Mesenchymal stem cell (in vitro differentiated cells and primary cell): Measurements from ENCODE around the gene ZSCAN21.

Source experiments
- DNase-seq: peaks from one replicate; pipeline ENCODE4 v3.0.0-alpha.2; 2013
- H2AFZ ChIP-seq: one replicate; pipeline ENCODE4 v1.6.1; 2013; ENCODE audit warnings: low read depth, mild to moderate bottlenecking, control low read depth, inconsistent platforms, low read length, moderate library complexity
- H2AK5ac ChIP-seq: 2 replicates; pipeline ENCODE4 v1.6.1; 2013; ENCODE audit warnings: low read length, moderate library complexity, mild to moderate bottlenecking, inconsistent platforms; ENCODE audit not compliant: severe bottlenecking
- H2BK120ac ChIP-seq: one replicate; pipeline ENCODE4 v1.6.1; 2013; ENCODE audit warnings: low read depth, mild to moderate bottlenecking, inconsistent platforms, low read length, moderate library complexity
- H2BK12ac ChIP-seq, 2 experiments: one replicate each; pipeline ENCODE4 v1.6.1; 2013; ENCODE audit warnings: inconsistent platforms in 2 of 2, low read length in 2 of 2, mild to moderate bottlenecking in 2 of 2, moderate library complexity in 2 of 2, control low read depth in 1 of 2
- H2BK15ac ChIP-seq: one replicate; pipeline ENCODE4 v1.6.1; 2013; ENCODE audit warnings: mild to moderate bottlenecking, low read depth, inconsistent platforms; ENCODE audit not compliant: poor library complexity, severe bottlenecking
- H2BK5ac ChIP-seq: 2 replicates; pipeline ENCODE4 v1.6.1; 2013; ENCODE audit warnings: low read depth, mild to moderate bottlenecking, low read length, control low read depth, inconsistent platforms; ENCODE audit not compliant: poor library complexity, severe bottlenecking
- H3K14ac ChIP-seq, 2 experiments: one replicate each; pipeline ENCODE4 v1.6.1; 2013; ENCODE audit warnings: inconsistent platforms in 2 of 2, low read length in 2 of 2, control low read depth in 1 of 2, mild to moderate bottlenecking in 1 of 2, moderate library complexity in 1 of 2
- H3K18ac ChIP-seq, 2 experiments: one replicate each; pipeline ENCODE4 v1.6.1; 2013; ENCODE audit warnings: inconsistent platforms in 2 of 2, low read length in 2 of 2, control low read depth in 1 of 2, low read depth in 1 of 2, mild to moderate bottlenecking in 1 of 2
- H3K23ac ChIP-seq, 2 experiments: one replicate each; pipeline ENCODE4 v1.6.1; 2013; ENCODE audit warnings: inconsistent platforms in 2 of 2, low read length in 2 of 2, mild to moderate bottlenecking in 2 of 2, moderate library complexity in 2 of 2, control low read depth in 1 of 2
- H3K27ac ChIP-seq: 2 replicates; pipeline ENCODE4 v1.5.1; 2013; ENCODE audit warnings: mild to moderate bottlenecking, moderate library complexity, low read length, control low read depth, inconsistent platforms; ENCODE audit not compliant: poor library complexity, severe bottlenecking
- H3K27me3 ChIP-seq, 2 experiments: 2 replicates each; pipeline versions ENCODE4 v1.6.1 to v1.7.0; 2013; ENCODE audit warnings: low read length in 2 of 2, mild to moderate bottlenecking in 2 of 2, moderate library complexity in 2 of 2, control low read depth in 1 of 2, inconsistent platforms in 1 of 2; ENCODE audit not compliant: control insufficient read depth in 1 of 2, insufficient read depth in 1 of 2
- H3K36me3 ChIP-seq, 2 experiments: 2 replicates each; pipeline versions ENCODE4 v1.6.1 to v1.7.0; 2013; ENCODE audit warnings: low read length in 2 of 2, control low read depth in 1 of 2, inconsistent platforms in 1 of 2, low read depth in 1 of 2, mild to moderate bottlenecking in 1 of 2; ENCODE audit not compliant: insufficient read depth in 2 of 2, control insufficient read depth in 1 of 2
- H3K4ac ChIP-seq, 2 experiments: one replicate each; pipeline ENCODE4 v1.6.1; 2013; ENCODE audit warnings: inconsistent platforms in 2 of 2, low read length in 2 of 2, mild to moderate bottlenecking in 2 of 2, moderate library complexity in 2 of 2, control low read depth in 1 of 2, low read depth in 1 of 2
- H3K4me1 ChIP-seq: 2 replicates; pipeline ENCODE4 v1.6.1; 2013; ENCODE audit warnings: low read depth, low read length, control low read depth; ENCODE audit not compliant: control insufficient read depth, insufficient read depth
- H3K4me2 ChIP-seq: 2 replicates; pipeline ENCODE4 v1.6.1; 2013; ENCODE audit warnings: low read length, mild to moderate bottlenecking, inconsistent platforms; ENCODE audit not compliant: poor library complexity, severe bottlenecking
- H3K4me3 ChIP-seq, 2 experiments: 2 replicates each; pipeline versions ENCODE4 v1.5.1 to v1.7.0; 2013; ENCODE audit warnings: low read length in 2 of 2, mild to moderate bottlenecking in 2 of 2, control low read depth in 1 of 2, low read depth in 1 of 2; ENCODE audit not compliant: insufficient read depth in 1 of 2
- H3K79me1 ChIP-seq: replicated peaks from 2 replicates; pipeline ENCODE4 v1.6.1; 2013; ENCODE audit warnings: mild to moderate bottlenecking, control low read depth, low read length, inconsistent platforms; ENCODE audit not compliant: poor library complexity, severe bottlenecking
- H3K9ac ChIP-seq: 2 replicates; pipeline ENCODE4 v1.7.0; 2013; ENCODE audit warnings: mild to moderate bottlenecking, low read length, moderate library complexity
- H3K9me3 ChIP-seq: 2 replicates; pipeline ENCODE4 v1.7.0; 2013; ENCODE audit warnings: mild to moderate bottlenecking, low read length; ENCODE audit not compliant: control insufficient read depth
- H4K8ac ChIP-seq: one replicate; pipeline ENCODE4 v1.6.1; 2013; ENCODE audit warnings: inconsistent platforms, mild to moderate bottlenecking, low read length, moderate library complexity
- H4K91ac ChIP-seq: one replicate; pipeline ENCODE4 v1.6.1; 2013; ENCODE audit warnings: mild to moderate bottlenecking, low read length, inconsistent platforms
- WGBS: methylation state at CpG from one replicate; pipeline ENCODE4 v1.1.7; 2013; ENCODE audit warnings: mixed read lengths; 5-methylcytosine and 5-hydroxymethylcytosine counted together

Gene ZSCAN21

DNA sequence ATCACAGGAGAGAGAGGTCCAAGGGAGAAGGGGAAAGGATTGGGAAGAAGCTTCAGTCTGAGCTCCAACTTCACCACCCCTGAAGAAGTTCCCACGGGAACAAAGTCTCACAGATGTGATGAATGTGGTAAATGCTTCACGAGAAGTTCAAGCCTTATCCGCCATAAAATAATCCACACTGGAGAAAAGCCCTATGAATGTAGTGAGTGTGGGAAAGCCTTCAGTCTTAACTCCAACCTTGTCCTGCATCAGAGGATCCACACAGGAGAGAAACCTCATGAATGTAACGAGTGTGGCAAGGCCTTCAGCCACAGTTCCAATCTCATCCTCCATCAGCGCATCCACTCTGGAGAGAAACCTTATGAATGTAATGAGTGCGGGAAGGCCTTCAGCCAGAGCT is 16.0 kb upstream of the ZSCAN21 start:
- H3K27me3 ChIP-seq: no peaks in the 10 kb centered on the region
- no peaks in the 10 kb centered on the region for H3K4me1 ChIP-seq
- H3K4ac ChIP-seq: no peak overlapping the region
- no peak overlapping the region for H3K14ac ChIP-seq
- no peak overlapping the region for H3K4me2 ChIP-seq
- H3K4me3 ChIP-seq: no peak overlapping the region
- H3K23ac ChIP-seq: no peak overlapping the region
- 98% methylated on average over 5 of the region's 6 CpGs for WGBS
- no peak overlapping the region for H2AK5ac ChIP-seq
- H3K18ac ChIP-seq: no peak overlapping the region
- no peak for DNase-seq
- peaks cover 43 to 91% of the 10 kb centered on the region in 2 experiments for H3K36me3 ChIP-seq
- H4K8ac ChIP-seq: no peak overlapping the region
- no peak overlapping the region for H4K91ac ChIP-seq
- H2AFZ ChIP-seq: no peak overlapping the region
- H2BK5ac ChIP-seq: no peak overlapping the region
- H2BK12ac ChIP-seq: no peak overlapping the region
- no peak overlapping the region for H2BK15ac ChIP-seq
- H3K9ac ChIP-seq: no peak overlapping the region
- H2BK120ac ChIP-seq: no peak overlapping the region
- no peak overlapping the region for H3K27ac ChIP-seq
- H3K79me1 ChIP-seq: peaks cover 43% of the 10 kb centered on the region
- H3K9me3 ChIP-seq: no peaks in the 10 kb centered on the region

GRCh38 chr7:100034871-100035510 is 14.6 kb upstream of the ZSCAN21 start:
- no peak overlapping the region for H2AFZ ChIP-seq
- H3K27me3 ChIP-seq: no peaks in the 10 kb centered on the region
- no peak overlapping the region for H2BK15ac ChIP-seq
- H3K27ac ChIP-seq: no peak overlapping the region
- peaks cover 36 to 78% of the 10 kb centered on the region in 2 experiments for H3K36me3 ChIP-seq
- H3K79me1 ChIP-seq: peaks cover 34% of the 10 kb centered on the region
- no peak overlapping the region for H3K18ac ChIP-seq
- H3K9me3 ChIP-seq: no peaks in the 10 kb centered on the region
- H3K4me3 ChIP-seq: no peak overlapping the region
- no peak overlapping the region for H2BK120ac ChIP-seq
- DNase-seq: peak; percentile 84
- no peak overlapping the region for H2BK5ac ChIP-seq
- no peak overlapping the region for H2AK5ac ChIP-seq
- WGBS: 68% methylated on average over 8 of the region's 8 CpGs
- H3K23ac ChIP-seq: no peak overlapping the region
- H3K4ac ChIP-seq: no peak overlapping the region
- H3K4me2 ChIP-seq: no peak overlapping the region
- H4K91ac ChIP-seq: no peak overlapping the region
- no peak overlapping the region for H3K14ac ChIP-seq
- H3K4me1 ChIP-seq: no peaks in the 10 kb centered on the region
- no peak overlapping the region for H3K9ac ChIP-seq
- H4K8ac ChIP-seq: no peak overlapping the region
- no peak overlapping the region for H2BK12ac ChIP-seq

GRCh38 chr7:100035876-100036275 is 13.7 kb upstream of the ZSCAN21 start:
- H3K4me2 ChIP-seq: no peak overlapping the region
- no peak overlapping the region for H2AK5ac ChIP-seq
- H3K9me3 ChIP-seq: no peaks in the 10 kb centered on the region
- no peak overlapping the region for H3K18ac ChIP-seq
- H2BK15ac ChIP-seq: no peak overlapping the region
- H2AFZ ChIP-seq: no peak overlapping the region
- no peak overlapping the region for H3K9ac ChIP-seq
- no peak for DNase-seq
- 87% methylated on average over 4 of the region's 6 CpGs for WGBS
- H2BK12ac ChIP-seq: no peak overlapping the region
- H3K14ac ChIP-seq: no peak overlapping the region
- H3K36me3 ChIP-seq: peaks cover 29 to 73% of the 10 kb centered on the region in 2 experiments
- no peak overlapping the region for H3K27ac ChIP-seq
- H2BK5ac ChIP-seq: no peak overlapping the region
- H2BK120ac ChIP-seq: no peak overlapping the region
- H4K8ac ChIP-seq: no peak overlapping the region
- no peak overlapping the region for H4K91ac ChIP-seq
- H3K79me1 ChIP-seq: peaks cover 29% of the 10 kb centered on the region
- H3K4me3 ChIP-seq: no peak overlapping the region
- no peak overlapping the region for H3K23ac ChIP-seq
- no peaks in the 10 kb centered on the region for H3K27me3 ChIP-seq
- H3K4me1 ChIP-seq: no peaks in the 10 kb centered on the region
- no peak overlapping the region for H3K4ac ChIP-seq

- H2AK5ac ChIP-seq: no peak overlapping the region
- H3K23ac ChIP-seq: no peak overlapping the region
- H2AFZ ChIP-seq: no peak overlapping the region
- H3K79me1 ChIP-seq: peaks cover 19% of the 10 kb centered on the region
- no peak overlapping the region for H3K27ac ChIP-seq
- H3K9ac ChIP-seq: no peak overlapping the region
- no peak overlapping the region for H2BK120ac ChIP-seq
- no peak overlapping the region for H3K18ac ChIP-seq
- no peak overlapping the region for H2BK5ac ChIP-seq
- no peak for DNase-seq
- no peak overlapping the region for H3K4me3 ChIP-seq
- H2BK15ac ChIP-seq: no peak overlapping the region
- H2BK12ac ChIP-seq: no peak overlapping the region
- H3K36me3 ChIP-seq: peaks cover 17 to 53% of the 10 kb centered on the region in 2 experiments
- H3K4me1 ChIP-seq: no peaks in the 10 kb centered on the region
- H3K14ac ChIP-seq: no peak overlapping the region
- H3K27me3 ChIP-seq: no peaks in the 10 kb centered on the region
- H3K9me3 ChIP-seq: no peaks in the 10 kb centered on the region
- H4K8ac ChIP-seq: no peak overlapping the region
- H3K4ac ChIP-seq: no peak overlapping the region
- H4K91ac ChIP-seq: no peak overlapping the region
- WGBS: 90% methylated on average over 6 of the region's 7 CpGs
- H3K4me2 ChIP-seq: no peak overlapping the region
Observed at GRCh38 chr7:100038326-100038725, 11.2 kb upstream of the ZSCAN21 start.
